HG02973 (cell line): ENCODE results near the gene RASGRP1.
A peak's percentile ranks its signal among the peaks of the same experiment; 100 is the strongest.

Experiments
- ATAC-seq: cut with Tn5 transposase; IDR thresholded peaks from one replicate; pipeline ENCODE4 v1.9.1; 2021; ENCODE audit warnings: moderate library complexity; ENCODE audit not compliant: unreplicated experiment

The RASGRP1 gene

GRCh38 chr15:38576261-38576660 lies 11.6 kb upstream of the RASGRP1 start:
- ATAC-seq = no peak

DNA sequence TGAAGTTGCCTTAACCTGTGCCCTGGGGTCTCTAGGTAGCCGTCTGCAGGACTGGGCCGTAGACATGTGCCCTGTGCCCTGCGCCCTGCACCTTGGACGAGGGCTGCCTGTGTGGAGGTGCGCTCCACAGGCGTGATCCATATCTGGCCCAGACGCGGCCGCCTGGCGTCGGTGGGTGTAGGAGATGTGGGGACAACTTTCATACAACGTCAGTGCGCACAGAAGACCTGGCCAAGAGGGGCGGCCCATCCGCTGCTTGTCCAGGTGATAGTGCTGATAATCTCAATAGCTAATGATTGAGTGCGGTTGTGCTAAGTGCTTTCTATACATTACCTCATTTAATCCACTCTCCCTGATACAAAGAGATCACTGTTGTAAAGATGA lies 665 bp upstream of the RASGRP1 start:
- ATAC-seq = no peak

DNA sequence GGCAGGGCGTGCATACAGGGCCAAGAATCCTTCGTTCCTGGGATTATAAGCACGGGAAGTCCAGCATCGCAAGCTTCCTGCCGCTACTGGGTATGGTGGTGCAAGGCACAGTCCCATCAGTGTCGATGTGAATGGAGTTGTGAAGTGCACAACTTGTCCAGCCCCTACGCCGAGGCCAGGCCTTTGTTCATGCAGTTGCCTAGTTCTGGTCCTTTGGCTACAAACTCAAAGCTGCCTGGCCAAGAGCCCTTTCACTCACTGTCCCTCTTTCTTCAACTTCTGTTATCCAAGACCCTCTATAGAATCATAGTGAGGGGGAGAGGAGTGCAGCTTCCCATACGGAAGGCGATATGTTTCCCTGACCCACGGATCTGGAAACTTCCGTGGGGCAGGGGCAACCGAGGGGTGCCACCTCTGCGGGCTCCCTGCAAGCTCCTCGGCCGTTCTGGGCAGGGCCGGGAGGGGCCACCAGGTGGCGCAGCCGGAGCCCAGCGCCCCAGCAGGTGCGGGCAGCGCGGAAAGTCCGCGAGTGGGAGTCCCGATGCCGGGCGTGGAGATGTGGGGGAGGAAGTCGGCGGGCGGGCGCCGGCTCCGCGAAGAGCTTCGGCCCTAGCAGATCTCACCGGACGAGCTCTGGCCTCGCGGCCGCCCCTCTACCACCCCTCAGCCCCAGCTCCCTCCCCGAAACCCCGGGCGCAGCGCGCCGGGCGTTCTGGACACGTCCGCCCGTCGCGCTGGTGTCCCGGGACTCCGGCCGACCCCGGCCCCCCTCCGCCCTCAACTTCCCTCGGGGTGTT lies 693 bp downstream of the RASGRP1 start:
- ATAC-seq = peak; percentile 64

DNA sequence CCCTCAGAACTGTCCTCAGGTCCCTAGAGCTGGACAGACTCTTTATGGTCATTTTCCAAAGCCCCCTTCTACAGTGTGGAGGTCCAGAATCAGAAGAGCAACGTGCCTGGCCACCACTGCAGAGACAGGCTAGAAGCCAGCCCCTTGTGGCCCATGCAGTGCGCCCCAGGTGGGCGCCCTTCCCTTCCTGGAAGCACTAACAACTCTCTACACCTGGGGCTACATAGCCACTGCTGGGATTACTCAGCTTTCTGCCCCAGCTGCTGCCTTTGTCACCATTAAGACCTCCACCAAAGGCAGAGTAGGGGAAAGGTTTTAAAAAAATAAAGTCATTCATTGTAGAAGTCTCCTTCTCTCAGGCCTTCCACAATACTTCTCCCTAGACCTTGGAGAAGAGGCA lies 2.3 kb downstream of the RASGRP1 start:
- ATAC-seq = no peak

DNA sequence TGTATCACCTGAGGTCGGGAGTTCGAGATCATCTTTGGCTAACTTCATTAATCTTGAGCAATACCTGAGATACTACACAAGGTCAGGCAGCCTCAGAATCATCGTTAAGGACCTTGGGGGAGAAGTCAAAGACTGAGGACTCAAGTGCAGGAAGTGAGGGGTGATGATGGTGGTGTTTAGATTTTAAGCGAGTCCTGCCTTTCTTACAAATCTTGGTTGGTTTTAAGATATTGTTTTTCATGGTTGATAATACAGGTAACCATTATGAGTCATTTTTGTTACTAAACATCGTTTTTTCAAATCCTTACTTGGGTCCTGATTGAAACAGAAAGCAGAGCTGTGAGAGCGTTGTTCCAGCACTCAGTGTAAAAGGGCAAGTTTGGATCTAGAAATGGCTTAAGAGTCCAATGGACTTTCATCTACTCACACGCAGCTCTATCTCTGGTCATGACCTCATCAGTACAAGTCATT lies 4.1 kb downstream of the RASGRP1 start:
- no peak for ATAC-seq

DNA sequence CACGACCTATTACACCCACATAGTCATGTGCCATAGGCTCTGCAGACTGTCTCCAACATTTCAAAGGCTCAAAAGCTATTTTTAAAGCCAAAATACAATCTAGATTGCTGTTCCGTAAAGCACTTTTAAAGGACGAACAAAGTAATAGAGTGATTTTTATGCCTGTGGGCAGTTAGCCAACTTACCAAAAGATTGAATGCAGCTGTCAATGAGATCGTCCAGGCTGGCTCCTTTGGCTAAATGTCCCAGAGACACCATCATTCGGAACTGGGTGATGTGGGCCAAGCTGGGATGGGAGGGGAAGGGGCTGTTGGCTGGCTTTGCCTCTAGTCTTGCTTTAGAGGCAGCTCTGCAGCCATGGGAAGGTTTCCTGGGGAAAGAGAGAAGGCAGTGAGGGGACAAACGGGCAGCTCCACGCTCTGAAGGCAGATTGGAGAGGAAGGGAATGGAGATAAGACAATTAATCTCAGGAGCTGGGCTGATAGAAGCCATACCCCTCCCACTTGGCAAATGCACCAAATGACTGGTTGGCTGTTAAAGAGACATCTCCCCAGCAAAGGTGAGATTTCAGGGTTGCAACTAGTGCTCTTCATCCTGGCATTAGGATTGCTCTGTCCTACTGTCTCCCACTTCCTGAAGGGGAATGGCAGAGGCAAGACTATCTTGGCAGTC lies 4.8 kb downstream of the RASGRP1 start:
- no peak for ATAC-seq

DNA sequence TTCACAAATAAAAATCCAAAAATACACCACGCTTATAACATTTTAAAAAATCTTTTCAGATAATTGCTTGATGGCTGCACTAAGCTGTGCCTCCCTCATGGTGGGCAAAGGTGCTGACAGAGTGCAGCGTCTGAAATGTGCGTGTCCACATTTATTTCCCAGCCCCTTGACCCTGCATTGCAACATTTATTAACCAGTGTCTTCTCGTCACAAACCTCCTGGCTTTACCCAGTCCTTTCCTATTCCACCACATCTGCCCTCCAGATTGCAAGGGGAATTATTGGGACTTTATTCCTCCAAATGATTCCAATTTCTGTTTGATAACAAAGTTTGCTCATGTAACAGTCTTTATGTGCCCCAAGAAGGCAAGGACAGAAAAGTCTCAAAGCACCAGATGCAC lies 5.5 kb downstream of the RASGRP1 start:
- no peak for ATAC-seq

DNA sequence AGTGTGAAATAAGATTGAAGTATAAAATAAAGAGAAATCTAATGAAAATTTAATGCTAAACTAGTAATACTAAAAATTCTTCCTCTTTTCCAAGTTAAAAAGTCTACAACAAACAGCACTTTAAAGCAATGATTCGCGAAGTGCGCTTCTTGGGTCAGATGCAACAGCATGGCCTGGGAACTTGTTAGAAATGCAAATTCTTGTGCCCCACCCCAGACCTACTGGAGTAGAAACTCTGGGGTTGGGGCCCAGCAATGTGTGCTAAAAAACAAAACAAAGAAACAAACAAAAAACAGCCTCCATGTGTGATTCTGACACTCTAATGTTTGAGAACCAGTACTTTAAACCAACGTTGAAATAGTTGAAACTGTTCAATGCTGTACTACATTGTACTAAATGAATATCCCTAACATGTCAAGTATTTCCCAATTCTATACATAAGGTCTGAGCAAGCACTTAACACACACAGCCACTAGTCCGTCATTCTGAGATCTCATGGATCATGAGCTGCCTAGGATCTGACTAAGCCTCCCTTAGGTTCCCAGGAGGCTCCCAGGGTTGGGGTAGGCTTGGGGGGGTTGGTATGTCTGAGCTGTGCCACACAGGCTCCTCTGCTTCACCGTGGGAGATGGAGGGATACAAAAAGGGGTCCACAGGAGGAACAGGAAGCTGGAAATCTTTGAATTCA lies 6.1 kb downstream of the RASGRP1 start:
- ATAC-seq = no peak

DNA sequence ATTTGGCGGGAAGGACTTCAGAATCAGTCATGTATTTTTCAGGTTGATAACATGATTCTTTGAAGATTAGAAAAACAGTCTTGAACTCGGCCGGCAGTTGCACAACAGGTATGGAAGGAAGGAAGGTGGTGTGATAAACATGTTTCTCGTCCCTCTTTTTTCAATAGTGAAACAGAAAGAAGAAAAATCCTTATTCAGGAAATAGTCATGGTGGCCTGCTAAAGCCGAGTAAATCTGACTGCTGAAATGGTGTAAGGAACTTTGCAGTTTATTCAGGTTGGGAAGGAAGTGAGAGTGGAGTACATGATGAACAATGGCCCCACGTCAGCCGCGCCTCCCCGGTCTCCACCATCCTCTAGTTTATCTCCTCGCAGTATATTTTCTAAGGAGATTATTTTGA lies 6.7 kb downstream of the RASGRP1 start:
- ATAC-seq = no peak

DNA sequence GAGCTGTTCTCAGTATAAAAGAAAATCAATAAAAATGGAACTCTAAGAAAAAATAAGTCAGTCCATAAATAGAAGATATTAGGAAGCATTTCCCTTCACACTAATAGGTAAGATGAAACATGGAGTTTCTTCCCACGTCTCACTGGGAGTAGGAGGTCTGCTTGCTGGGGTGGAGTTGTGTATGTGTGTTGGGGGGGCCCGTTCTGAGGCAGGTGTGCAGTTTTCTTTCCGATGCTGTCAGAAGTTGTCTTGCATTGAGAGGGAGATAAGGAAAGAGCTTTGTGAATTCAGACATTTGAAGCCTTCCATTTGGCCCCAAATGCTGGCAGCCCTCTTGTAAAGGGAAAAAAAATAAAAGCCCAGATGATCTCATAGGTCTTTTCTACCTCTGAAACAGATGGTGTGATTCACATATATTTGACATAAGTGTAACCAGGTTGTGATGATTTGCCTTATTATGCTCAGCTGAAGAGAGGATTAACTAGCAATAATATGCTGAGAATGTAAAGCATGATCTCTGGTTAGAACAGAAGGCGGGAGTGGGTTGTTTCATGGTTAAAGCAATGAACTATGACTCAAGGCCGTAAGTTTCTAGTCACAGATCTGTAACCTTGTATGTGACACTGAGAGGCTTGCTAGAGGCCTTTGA lies 8.8 kb downstream of the RASGRP1 start:
- ATAC-seq = no peak

DNA sequence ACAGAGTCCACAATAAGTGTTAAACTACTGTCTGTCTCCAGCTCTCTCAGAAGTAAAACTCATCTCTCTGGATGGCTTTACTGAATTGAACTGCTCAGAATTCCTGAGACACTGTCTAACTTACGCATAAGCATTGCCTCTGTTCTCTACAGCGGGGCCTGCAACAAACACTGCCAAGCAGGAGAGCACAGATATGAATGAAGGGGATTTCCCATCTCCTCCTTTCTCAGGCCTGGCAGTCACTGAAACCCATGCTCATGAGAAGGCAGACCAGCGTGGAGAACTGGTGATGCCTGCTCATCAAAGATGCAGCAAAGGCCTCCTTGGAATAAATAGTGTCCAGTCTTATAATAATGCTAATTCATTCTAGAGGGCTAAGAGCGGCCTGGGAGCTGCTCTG lies 10.3 kb downstream of the RASGRP1 start:
- peak; percentile 63 for ATAC-seq

DNA sequence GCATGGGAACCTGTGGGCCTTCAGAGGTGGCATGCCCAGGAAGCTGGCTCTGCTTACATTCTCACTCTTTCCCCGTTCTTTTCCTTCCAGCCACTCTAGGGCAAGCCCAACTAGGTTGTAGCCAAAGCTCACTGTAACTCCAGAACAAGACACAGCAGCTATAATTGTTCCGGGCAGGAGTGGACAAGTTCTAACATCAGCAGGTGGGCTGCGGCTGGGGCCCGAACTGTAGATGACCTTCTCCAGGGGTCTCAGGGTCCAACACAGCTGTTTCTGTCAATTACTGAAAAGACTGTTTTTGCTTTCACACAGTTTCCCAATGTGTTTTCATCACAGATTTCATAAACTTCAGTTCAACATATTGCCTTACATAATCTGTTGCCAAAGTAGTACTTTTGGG lies 11.5 kb downstream of the RASGRP1 start:
- no peak for ATAC-seq

DNA sequence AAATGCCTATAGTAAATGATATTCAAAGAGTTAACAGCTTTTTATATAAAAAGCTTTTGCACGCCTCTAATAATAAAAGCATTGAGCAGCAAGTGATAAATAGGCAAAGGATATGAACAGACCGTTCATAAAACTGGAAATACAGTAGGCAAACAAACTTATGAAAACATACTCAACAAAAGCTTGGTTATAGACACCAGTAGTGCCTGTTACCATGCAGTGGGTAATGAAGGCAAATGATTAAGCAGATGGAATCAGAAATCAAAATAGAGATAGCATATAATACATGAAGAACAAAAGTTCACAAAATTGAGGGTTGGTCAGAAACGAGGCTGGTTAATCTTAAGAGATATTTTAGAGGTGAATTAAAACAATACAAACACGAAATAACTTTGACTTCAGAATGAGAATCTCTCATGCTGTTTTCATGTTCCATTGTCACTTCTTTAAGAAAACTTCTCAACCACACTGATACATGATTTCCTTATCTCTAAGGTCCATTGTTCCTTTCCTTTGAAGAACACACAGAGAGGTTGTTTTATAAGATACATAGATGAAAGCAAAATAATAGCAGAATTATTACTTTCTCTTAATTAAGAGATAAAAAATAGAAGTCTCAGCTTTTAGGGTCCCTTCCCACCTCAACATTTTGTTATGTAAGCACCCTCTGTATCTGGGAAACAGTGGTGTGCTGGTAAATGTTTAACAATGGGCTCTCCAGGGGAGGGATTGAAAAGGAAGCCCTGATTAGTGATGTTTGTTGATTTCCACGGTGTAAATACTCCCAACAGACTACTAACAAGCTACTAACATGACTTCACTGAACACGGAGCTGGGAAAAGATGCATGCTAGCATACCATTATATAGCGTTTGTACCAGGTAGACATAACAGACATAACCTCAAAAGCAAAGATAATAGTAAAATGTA lies 12.6 kb downstream of the RASGRP1 start:
- ATAC-seq = no peak

DNA sequence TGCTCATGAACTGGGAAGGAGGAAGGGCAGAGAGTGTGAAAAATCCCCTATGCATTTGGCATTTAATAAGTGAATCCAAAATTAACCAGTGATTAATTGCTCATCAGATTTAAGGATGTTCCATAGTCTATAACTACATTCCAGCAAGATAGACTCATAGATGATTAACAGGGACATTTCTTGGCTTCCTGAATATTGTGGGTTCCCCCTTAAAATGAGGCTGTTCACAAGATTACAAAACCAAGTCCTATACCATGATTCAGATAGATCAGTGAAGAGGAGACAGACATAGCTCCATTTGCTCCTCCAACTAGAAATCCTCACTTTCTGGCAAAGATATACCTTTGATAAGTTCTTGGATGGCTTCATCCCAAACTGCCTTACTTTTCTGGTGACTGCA lies 15.4 kb downstream of the RASGRP1 start:
- no peak for ATAC-seq

DNA sequence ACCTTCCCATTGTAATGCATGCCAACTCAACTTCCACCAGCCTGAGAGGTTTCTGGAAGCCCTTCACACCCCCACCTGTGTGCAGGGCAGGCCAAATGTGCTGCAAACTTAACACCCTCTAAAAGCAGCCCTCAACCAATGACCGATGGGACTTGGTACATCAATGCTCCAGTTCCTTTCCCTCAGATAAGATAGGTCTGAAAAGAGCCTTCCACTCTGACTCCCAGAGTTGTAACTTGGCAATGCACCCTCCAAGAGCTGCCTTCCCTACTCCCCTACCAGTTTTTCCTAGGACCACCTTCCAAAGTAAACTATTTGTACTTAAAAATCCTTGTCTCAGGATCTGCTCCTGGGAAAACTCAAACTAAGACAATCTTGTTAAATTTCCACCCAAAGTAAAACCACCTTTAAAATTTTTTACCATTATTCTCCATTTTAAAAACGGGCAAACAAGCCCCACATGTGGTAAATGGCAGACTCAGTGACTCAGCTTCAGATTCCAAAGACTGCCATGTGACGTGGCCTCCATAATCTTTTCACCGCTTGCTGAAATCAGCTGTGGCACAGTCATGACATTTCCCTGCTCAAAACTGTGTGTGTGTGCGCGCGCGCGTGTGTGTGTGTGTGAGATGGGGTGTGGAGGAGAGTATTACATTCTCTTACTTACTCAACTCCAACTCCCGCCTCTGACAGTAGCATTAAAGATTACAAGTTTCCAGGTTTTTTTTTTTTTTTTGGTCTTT lies 17.2 kb downstream of the RASGRP1 start:
- no peak for ATAC-seq

- ATAC-seq = no peak
Measured at GRCh38 chr15:38545179-38545578, 19.4 kb downstream of the RASGRP1 start.

GRCh38 chr15:38541026-38541425 lies 23.6 kb downstream of the RASGRP1 start:
- no peak for ATAC-seq

- no peak for ATAC-seq
Measured at GRCh38 chr15:38540510-38540909, 24.1 kb downstream of the RASGRP1 start.

GRCh38 chr15:38539008-38539343 lies 25.6 kb downstream of the RASGRP1 start:
- no peak for ATAC-seq
